Ovary (tissue), 9 donors: ENCODE results near the gene TRA2A. TPM values are rescaled to one million over a fixed set of nuclear protein-coding genes. Genes with fewer than 3 reads are reported as not detected.

Source experiments
- DNase-seq, 5 donors: peaks; one replicate each; pipeline ENCODE4 v3.0.0-alpha.2; 2019 to 2020
- H3K27ac ChIP-seq, 2 donors: fragments of 200-600 bp; one replicate each; pipeline versions ENCODE4 v1.5.1 to v1.8.0; 2019 to 2022
- H3K27me3 ChIP-seq: fragments of 200-600 bp; one replicate; pipeline ENCODE4 v1.8.0; 2022
- H3K36me3 ChIP-seq: fragments of 200-600 bp; sonication (generic); one replicate; pipeline ENCODE4 v1.5.1; 2019
- H3K4me1 ChIP-seq: one replicate; pipeline ENCODE4 v1.8.1; 2013; ENCODE audit warnings: mild to moderate bottlenecking, moderate library complexity; ENCODE audit not compliant: insufficient read depth
- H3K4me3 ChIP-seq: fragments of 200-600 bp; sonication (generic); one replicate; pipeline ENCODE4 v1.5.1; 2017
- H3K9me3 ChIP-seq, 2 donors: fragments of 200-600 bp in 1 of 2; sonication (generic) in 1 of 2; one replicate each; pipeline versions ENCODE4 v1.5.1 to v1.8.1; 2013 to 2019; ENCODE audit warnings: mild to moderate bottlenecking in 1 of 2, moderate library complexity in 1 of 2
- CTCF ChIP-seq, 3 donors: fragments of 450-650 bp in 2 of 3; fragments of 200-600 bp in 1 of 3; IDR thresholded peaks; one replicate each; pipeline versions ENCODE4 v1.5.1 to v1.8.0; 2016 to 2022; ENCODE audit warnings: antibody characterized with exemption in 3 of 3, mild to moderate bottlenecking in 1 of 3
- EP300 ChIP-seq: sonication (generic); formaldehyde crosslinking; IDR thresholded peaks from one replicate; pipeline ENCODE4 v1.6.1; 2017; ENCODE audit warnings: antibody characterized with exemption
- POLR2A ChIP-seq: fragments of 450-650 bp; IDR thresholded peaks from one replicate; pipeline ENCODE4 v1.6.1; 2017; ENCODE audit warnings: antibody characterized with exemption, mild to moderate bottlenecking, moderate library complexity
- WGBS, 3 donors: extraction: QIAGEN DNeasy Blood & Tissue Kit in 1 of 3; methylation state at CpG; one replicate each; pipeline versions ENCODE4 v1.1.5 to v1.1.7; 2013 to 2017; 5-methylcytosine and 5-hydroxymethylcytosine counted together
- intact Hi-C, 4 donors: fragments of 100-400 bp; cut with DNase I; formaldehyde crosslinking; loops; one replicate each; pipeline versions ENCODE4 v1.11.0 to v1.15.1; 2022 to 2023
- polyA plus RNA-seq, 2 donors: library from polyadenylated mRNA; stranded (reverse); fragments of 200-250 nt in 1 of 2; fragments of 350-450 nt in 1 of 2; fragmentation: Illumina TruSeq in 1 of 2; extraction: RNeasy Lipid Tissue Mini Kit (QIAGEN cat#74804) in 1 of 2; gene quantifications; one replicate each; pipeline ENCODE4 v1.2.3, GENCODE V29; 2013 to 2014
- small RNA-seq: library from RNA; depleted of rRNA; stranded (forward); fragments of <200 nt; gene quantifications from one replicate; pipeline ENCODE3, GENCODE V24; 2016
- total RNA-seq, 7 donors: library from RNA; depleted of rRNA in 2 of 7; stranded (reverse); fragments of >200 nt in 2 of 7; fragmentation: NEBNext Ultra II Directional in 3 of 7; extraction: Animal tissue kit (Norgen Biotek cat#: 25700) in 3 of 7; gene quantifications; one replicate each; pipeline versions ENCODE4 v1.1.0 to v1.2.4, GENCODE V29; 2016 to 2023
- donor health status: DM: no; HTN: no; CAD: no; lungs with moderate emphysema.
- donor health status: DM: no; HTN: no; CAD: no.
- donor health status: Bipolar disorder and iron deficiency.
- donor health status: DM: yes; HTN: yes; CAD: no.
- donor health status: DM: no; HTN: no; CAD: no.
- donor health status: DM: yes; HTN: yes; CAD: no.

The TRA2A gene
- total and polyA plus RNA-seq, 9 donors = 54.1 to 97.2 (median 76.6) TPM

GRCh38 chr7:23462846-23463245 is 68.9 kb downstream of the TRA2A start:
- intact Hi-C loops = loop anchor here in 1 of 4 donors (5.0 kb wide), 1 partner anchor 191 kb away; no protein-coding TSS in a partner anchor
- Histone ChIP-seq H3K36me3 (no peaks in the 10 kb centered on the region), H3K4me1 (peaks cover 1% of the 10 kb centered on the region), H3K27ac (no peak overlapping the region), H3K9me3 (no peaks in the 10 kb centered on the region), H3K27me3 (no peaks in the 10 kb centered on the region), H3K4me3 (no peak overlapping the region)
- TF ChIP-seq CTCF (IDR thresholded peaks at IDR 0.05) = no peak
- no peak for TF ChIP-seq EP300
- no peak for TF ChIP-seq POLR2A
- DNase-seq = no peak
- 18 to 27% (median 21%) methylated on average over 2 of the region's 2 CpGs for WGBS, 3 donors

- H3K27me3 ChIP-seq = no peaks in the 10 kb centered on the region
- WGBS, 3 donors = 69 to 90% (median 73%) methylated on average over 3 of the region's 3 CpGs
- intact Hi-C loops = no loop called here
- TF ChIP-seq CTCF (IDR thresholded peaks at IDR 0.05) (no peak), POLR2A (no peak), EP300 (no peak)
- H3K9me3 ChIP-seq = no peaks in the 10 kb centered on the region
- no peaks in the 10 kb centered on the region for H3K4me1 ChIP-seq
- H3K27ac ChIP-seq = no peak overlapping the region
- no peaks in the 10 kb centered on the region for H3K36me3 ChIP-seq
- no peak overlapping the region for H3K4me3 ChIP-seq
- no peak for DNase-seq
Measured at GRCh38 chr7:23458044-23458443, 73.7 kb downstream of the TRA2A start.

- Histone ChIP-seq H3K27ac (no peak overlapping the region), H3K4me3 (no peak overlapping the region), H3K27me3 (no peaks in the 10 kb centered on the region), H3K4me1 (no peaks in the 10 kb centered on the region), H3K9me3 (no peaks in the 10 kb centered on the region), H3K36me3 (no peaks in the 10 kb centered on the region)
- 86 to 88% (median 87%) methylated on average over 3 of the region's 3 CpGs for WGBS, 3 donors
- no peak for DNase-seq
- no peak for TF ChIP-seq POLR2A
- TF ChIP-seq CTCF (IDR thresholded peaks at IDR 0.05) = no peak
- TF ChIP-seq EP300 = no peak
- intact Hi-C loops = no loop called here
Measured at GRCh38 chr7:23456093-23456492, 75.7 kb downstream of the TRA2A start.

- no peaks in the 10 kb centered on the region for H3K4me1 ChIP-seq
- no peaks in the 10 kb centered on the region for H3K27me3 ChIP-seq
- H3K9me3 ChIP-seq = no peaks in the 10 kb centered on the region
- H3K4me3 ChIP-seq = no peak overlapping the region
- WGBS, 3 donors = 74 to 80% (median 79%) methylated on average over 5 of the region's 5 CpGs
- H3K27ac ChIP-seq = no peak overlapping the region
- no peaks in the 10 kb centered on the region for H3K36me3 ChIP-seq
- no peak for DNase-seq
- intact Hi-C loops = no loop called here
- TF ChIP-seq POLR2A (no peak), CTCF (IDR thresholded peaks at IDR 0.05) (no peak), EP300 (no peak)
Measured at GRCh38 chr7:23454881-23455526, 76.8 kb downstream of the TRA2A start.

Small RNAs within 50 kb of the gene (small RNA-seq; reads per million reads assigned to genes)
- gene AC079780.1 (not detected), gene RF00019 (not detected)

Other genes starting within 250 kb of the TRA2A start
- 10 to 100 TPM; 49.8 to 88.7 (median 59.0) TPM for gene MALSU1, start 232.6 kb downstream of the TRA2A start, total RNA-seq
- 10 to 100 TPM; 44.3 to 50.5 TPM for gene MALSU1, start 232.6 kb downstream of the TRA2A start, polyA plus RNA-seq
- 1 to 10 TPM in 1 of 7 donors, under 1 TPM in 4, not detected in 2; 0.23 to 1.3 (median 0.50) TPM for gene IGF2BP3, start 61.5 kb downstream of the TRA2A start, total RNA-seq
- under 1 TPM; 0.20 to 0.40 TPM for gene IGF2BP3, start 61.5 kb downstream of the TRA2A start, polyA plus RNA-seq
- gene CCDC126, start 65.4 kb upstream of the TRA2A start, total RNA-seq = 10 to 100 TPM; 10.1 to 18.2 (median 12.1) TPM
- gene CCDC126, start 65.4 kb upstream of the TRA2A start, polyA plus RNA-seq = 1 to 10 TPM; 7.1 to 7.3 TPM
- 10 to 100 TPM in 1 of 7 donors, 1 to 10 TPM in 6; 3.4 to 17.2 (median 5.2) TPM for gene FAM221A, start 148.2 kb upstream of the TRA2A start, total RNA-seq
- gene FAM221A, start 148.2 kb upstream of the TRA2A start, polyA plus RNA-seq = 1 to 10 TPM; 3.7 to 5.5 TPM
- 10 to 100 TPM in 1 of 7 donors, 1 to 10 TPM in 1, under 1 TPM in 5; 0.47 to 10.1 (median 0.81) TPM for gene STK31, start 178.2 kb upstream of the TRA2A start, total RNA-seq
- under 1 TPM; 0.07 to 0.29 TPM for gene STK31, start 178.2 kb upstream of the TRA2A start, polyA plus RNA-seq